T47D (cell line): ENCODE results near the gene PRKAA1.
A peak's percentile ranks its signal among the peaks of the same experiment; 100 is the strongest.

Experiments
- DNase-seq, 2 experiments: peaks; one replicate each; pipeline versions ENCODE4 v3.0.0 to v3.0.0-alpha.2; 2011 to 2012; ENCODE audit warnings: low read depth in 1 of 2, low spot score in 1 of 2
- JUND ChIP-seq: IDR thresholded peaks from 2 replicates; pipeline ENCODE4 v1.6.1; 2012; ENCODE audit warnings: low read depth
- in situ Hi-C: cut with HindIII; loops from 2 replicates; pipeline ENCODE4 v1.10.0; 2016; ENCODE audit warnings: low sequenced_read_pairs, low pct_unique_long_range_greater_than_20kb

Gene PRKAA1

GRCh38 chr5:40784916-40785315 is 13.3 kb downstream of the PRKAA1 start:
- TF ChIP-seq JUND, result no peak
- no peak for DNase-seq
- in situ Hi-C loops, result no loop called here

GRCh38 chr5:40784027-40784653 is 14.0 kb downstream of the PRKAA1 start:
- DNase-seq, result no peak
- in situ Hi-C loops, result no loop called here
- TF ChIP-seq JUND, result no peak

GRCh38 chr5:40781843-40782409 is 16.2 kb downstream of the PRKAA1 start:
- no peak for DNase-seq
- in situ Hi-C loops, result no loop called here
- TF ChIP-seq JUND, result no peak

GRCh38 chr5:40780858-40781257 is 17.3 kb downstream of the PRKAA1 start:
- no peak for DNase-seq
- in situ Hi-C loops, result no loop called here

GRCh38 chr5:40780199-40780598 is 18.0 kb downstream of the PRKAA1 start:
- no peak for DNase-seq
- no peak for TF ChIP-seq JUND
- in situ Hi-C loops, result no loop called here

More at GRCh38 chr5:40780858-40781257, 17.3 kb downstream of the PRKAA1 start:
- no peak for TF ChIP-seq JUND

GRCh38 chr5:40779561-40779960 is 18.6 kb downstream of the PRKAA1 start:
- no peak for TF ChIP-seq JUND
- in situ Hi-C loops, result no loop called here

GRCh38 chr5:40778133-40778532 is 20.0 kb downstream of the PRKAA1 start:
- TF ChIP-seq JUND, result no peak
- no peak for DNase-seq
- in situ Hi-C loops, result no loop called here

More at GRCh38 chr5:40779561-40779960, 18.6 kb downstream of the PRKAA1 start:
- DNase-seq, result no peak

GRCh38 chr5:40776658-40776977 is 21.6 kb downstream of the PRKAA1 start:
- no peak for TF ChIP-seq JUND
- in situ Hi-C loops, result no loop called here
- no peak for DNase-seq

- DNase-seq, result peak in 1 of 2 experiments; percentile 69
- in situ Hi-C loops, result no loop called here
- TF ChIP-seq JUND, result no peak
These were observed 22.1 kb downstream of the PRKAA1 start for GRCh38 chr5:40775846-40776657.

- peak in 1 of 2 experiments; percentile 86 for DNase-seq
- in situ Hi-C loops, result no loop called here
- peak; percentile 95 for TF ChIP-seq JUND
These were observed 22.9 kb downstream of the PRKAA1 start for GRCh38 chr5:40775085-40775845.

GRCh38 chr5:40774623-40775022 is 23.6 kb downstream of the PRKAA1 start:
- DNase-seq, result peak in 1 of 2 experiments; percentile 22
- in situ Hi-C loops, result no loop called here
- no peak for TF ChIP-seq JUND

- in situ Hi-C loops, result no loop called here
- TF ChIP-seq JUND, result no peak
- no peak for DNase-seq
These were observed 27.4 kb downstream of the PRKAA1 start for GRCh38 chr5:40770764-40771163.
